A549 (cell line): ENCODE results near the gene CTBP1.

Source experiments
- MAFK ChIP-seq: fragments of 450-650 bp; IDR thresholded peaks from 2 replicates; pipeline ENCODE4 v1.6.1; 2014; ENCODE audit not compliant: partially characterized antibody
- POLR2A ChIP-seq: IDR thresholded peaks from 2 replicates; pipeline ENCODE4 v1.6.1; 2012; ENCODE audit warnings: mild to moderate bottlenecking, low read length
- RCOR1 ChIP-seq: fragments of 150-350 bp; IDR thresholded peaks from 2 replicates; pipeline ENCODE4 v1.6.1; 2014; ENCODE audit warnings: antibody characterized with exemption, low read length, low read depth

DNA sequence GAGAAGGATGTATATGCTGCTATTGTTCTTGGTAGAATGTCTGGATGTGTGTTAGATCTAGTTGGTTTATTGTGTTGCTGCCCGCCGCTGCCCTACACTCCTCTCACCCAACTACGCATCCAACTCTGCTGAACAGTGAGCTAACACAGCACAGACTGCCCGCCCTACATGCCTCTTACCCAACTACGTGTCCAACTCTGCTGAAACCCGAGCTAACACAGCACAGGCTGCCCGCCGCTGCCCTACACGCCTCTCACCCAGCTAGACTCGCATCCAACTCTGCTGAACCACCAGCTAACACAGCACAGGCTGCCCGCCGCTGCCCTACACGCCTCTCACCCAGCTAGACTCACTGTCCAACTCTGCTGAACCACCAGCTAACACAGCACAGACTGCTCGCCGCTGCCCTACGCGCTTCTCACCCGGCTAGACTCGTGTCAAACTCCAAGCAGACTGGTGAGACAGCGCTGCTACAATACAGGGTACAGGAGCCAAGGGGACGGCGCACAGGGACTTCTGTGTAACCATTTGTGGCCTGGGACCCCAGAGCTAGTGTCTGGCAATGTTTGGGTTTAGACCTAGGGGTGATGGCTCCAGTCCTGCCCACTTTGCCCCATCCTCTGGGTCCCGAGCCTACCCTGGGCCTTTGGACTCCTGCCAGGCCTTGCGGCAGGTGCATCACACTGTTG, 11.6 kb upstream of the CTBP1 start:
- TF ChIP-seq MAFK: no peak
- no peak for TF ChIP-seq RCOR1
- no peak for TF ChIP-seq POLR2A
